ENCODE measurements around the gene ADAMTSL3. TPM values are rescaled to one million over a fixed set of nuclear protein-coding genes. Genes with fewer than 3 reads are reported as not detected.

Gene ADAMTSL3
- total RNA-seq, 1 donor: 0.72 TPM

GRCh38 chr15:83643201-83643600, 10.7 kb upstream of the ADAMTSL3 start:
- no peaks in the 10 kb centered on the region for H3K9me3 ChIP-seq (ENCODE audit: low read depth, low read length)
- no peaks in the 10 kb centered on the region for H3K27me3 ChIP-seq (ENCODE audit: insufficient read depth, low read length)
- TF ChIP-seq, protein P1, sequence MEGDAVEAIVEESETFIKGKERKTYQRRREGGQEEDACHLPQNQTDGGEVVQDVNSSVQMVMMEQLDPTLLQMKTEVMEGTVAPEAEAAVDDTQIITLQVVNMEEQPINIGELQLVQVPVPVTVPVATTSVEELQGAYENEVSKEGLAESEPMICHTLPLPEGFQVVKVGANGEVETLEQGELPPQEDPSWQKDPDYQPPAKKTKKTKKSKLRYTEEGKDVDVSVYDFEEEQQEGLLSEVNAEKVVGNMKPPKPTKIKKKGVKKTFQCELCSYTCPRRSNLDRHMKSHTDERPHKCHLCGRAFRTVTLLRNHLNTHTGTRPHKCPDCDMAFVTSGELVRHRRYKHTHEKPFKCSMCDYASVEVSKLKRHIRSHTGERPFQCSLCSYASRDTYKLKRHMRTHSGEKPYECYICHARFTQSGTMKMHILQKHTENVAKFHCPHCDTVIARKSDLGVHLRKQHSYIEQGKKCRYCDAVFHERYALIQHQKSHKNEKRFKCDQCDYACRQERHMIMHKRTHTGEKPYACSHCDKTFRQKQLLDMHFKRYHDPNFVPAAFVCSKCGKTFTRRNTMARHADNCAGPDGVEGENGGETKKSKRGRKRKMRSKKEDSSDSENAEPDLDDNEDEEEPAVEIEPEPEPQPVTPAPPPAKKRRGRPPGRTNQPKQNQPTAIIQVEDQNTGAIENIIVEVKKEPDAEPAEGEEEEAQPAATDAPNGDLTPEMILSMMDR (IDR thresholded peaks at IDR 0.05; ENCODE audit: extremely low read depth, low read depth, low read length): no peak
- no peaks in the 10 kb centered on the region for H4K20me1 ChIP-seq (ENCODE audit: insufficient read depth, low read length)
- H2AFZ ChIP-seq (ENCODE audit: low read length): no peak overlapping the region
- H3K36me3 ChIP-seq (ENCODE audit: insufficient read depth, low read length): no peaks in the 10 kb centered on the region
- no peak overlapping the region for H3K27ac ChIP-seq (ENCODE audit: low read depth, low read length)
- H3K4me3 ChIP-seq (ENCODE audit: insufficient read depth, low read length): no peak overlapping the region
- DNase-seq (ENCODE audit: insufficient read length, low spot score, missing footprints): no peak
- H3K4me2 ChIP-seq (ENCODE audit: insufficient read depth, low read length): no peak overlapping the region
- H3K79me2 ChIP-seq (ENCODE audit: insufficient read depth, low read length): no peaks in the 10 kb centered on the region
- H3K4me1 ChIP-seq (ENCODE audit: insufficient read depth, low read length): no peaks in the 10 kb centered on the region

DNA sequence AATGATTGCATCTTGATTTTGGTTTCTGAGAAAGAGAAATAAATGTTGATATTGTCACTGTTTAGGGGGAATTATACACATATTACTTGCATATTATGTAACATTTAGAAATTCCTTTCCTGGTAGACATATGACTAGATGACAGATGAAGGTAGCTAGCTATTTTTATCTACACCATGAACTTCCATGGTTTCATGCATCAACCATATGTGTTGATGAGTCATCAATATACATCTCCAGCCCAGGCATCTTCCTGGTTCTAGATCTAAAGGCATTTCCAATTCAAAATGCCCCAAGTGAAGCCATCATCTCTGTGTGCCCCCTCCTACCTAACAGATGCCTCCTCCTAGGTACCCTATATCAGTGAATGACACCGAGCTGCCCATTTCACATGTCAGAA, 9.5 kb upstream of the ADAMTSL3 start:
- Histone ChIP-seq H4K20me1 (ENCODE audit: insufficient read depth, low read length) (no peaks in the 10 kb centered on the region), H2AFZ (ENCODE audit: low read length) (no peak overlapping the region), H3K79me2 (ENCODE audit: insufficient read depth, low read length) (no peaks in the 10 kb centered on the region), H3K9me3 (ENCODE audit: low read depth, low read length) (no peaks in the 10 kb centered on the region), H3K4me3 (ENCODE audit: insufficient read depth, low read length) (no peak overlapping the region), H3K4me2 (ENCODE audit: insufficient read depth, low read length) (no peak overlapping the region), H3K27me3 (ENCODE audit: insufficient read depth, low read length) (no peaks in the 10 kb centered on the region), H3K27ac (ENCODE audit: low read depth, low read length) (no peak overlapping the region), H3K4me1 (ENCODE audit: insufficient read depth, low read length) (no peaks in the 10 kb centered on the region), H3K36me3 (ENCODE audit: insufficient read depth, low read length) (no peaks in the 10 kb centered on the region)
- TF ChIP-seq, protein P1 (IDR thresholded peaks at IDR 0.05; ENCODE audit: extremely low read depth, low read depth, low read length): no peak
- no peak for DNase-seq (ENCODE audit: insufficient read length, low spot score, missing footprints)

DNA sequence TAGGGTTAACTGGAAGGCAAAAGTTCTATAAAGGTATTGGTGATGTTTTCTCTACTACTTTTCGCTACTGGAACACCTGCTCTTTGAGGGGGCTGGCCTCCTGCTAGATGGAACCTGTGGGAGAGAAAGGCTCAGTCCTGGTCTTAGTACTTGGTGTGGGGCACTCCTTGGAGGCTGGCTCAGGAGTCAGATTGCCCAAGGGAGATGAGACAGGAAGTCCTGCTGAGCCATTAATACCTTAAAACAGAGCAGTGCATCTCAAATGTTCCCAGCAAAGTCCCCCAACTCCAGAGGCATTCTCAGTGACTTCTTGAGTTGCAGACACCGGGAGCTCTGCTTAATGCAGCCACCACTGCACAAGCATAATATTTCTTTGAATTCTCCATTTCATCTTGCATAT, 3.1 kb upstream of the ADAMTSL3 start:
- H3K4me3 ChIP-seq (ENCODE audit: insufficient read depth, low read length): no peak overlapping the region
- DNase-seq (ENCODE audit: insufficient read length, low spot score, missing footprints): no peak
- H3K4me1 ChIP-seq (ENCODE audit: insufficient read depth, low read length): no peaks in the 10 kb centered on the region
- no peak overlapping the region for H3K27ac ChIP-seq (ENCODE audit: low read depth, low read length)
- H3K9me3 ChIP-seq (ENCODE audit: low read depth, low read length): no peaks in the 10 kb centered on the region
- H3K79me2 ChIP-seq (ENCODE audit: insufficient read depth, low read length): no peaks in the 10 kb centered on the region
- no peaks in the 10 kb centered on the region for H3K36me3 ChIP-seq (ENCODE audit: insufficient read depth, low read length)
- H2AFZ ChIP-seq (ENCODE audit: low read length): no peak overlapping the region
- peaks cover 22% of the 10 kb centered on the region for H3K27me3 ChIP-seq (ENCODE audit: insufficient read depth, low read length)
- TF ChIP-seq, protein P1 (IDR thresholded peaks at IDR 0.05; ENCODE audit: extremely low read depth, low read depth, low read length): no peak
- no peak overlapping the region for H3K4me2 ChIP-seq (ENCODE audit: insufficient read depth, low read length)
- H4K20me1 ChIP-seq (ENCODE audit: insufficient read depth, low read length): no peaks in the 10 kb centered on the region

DNA sequence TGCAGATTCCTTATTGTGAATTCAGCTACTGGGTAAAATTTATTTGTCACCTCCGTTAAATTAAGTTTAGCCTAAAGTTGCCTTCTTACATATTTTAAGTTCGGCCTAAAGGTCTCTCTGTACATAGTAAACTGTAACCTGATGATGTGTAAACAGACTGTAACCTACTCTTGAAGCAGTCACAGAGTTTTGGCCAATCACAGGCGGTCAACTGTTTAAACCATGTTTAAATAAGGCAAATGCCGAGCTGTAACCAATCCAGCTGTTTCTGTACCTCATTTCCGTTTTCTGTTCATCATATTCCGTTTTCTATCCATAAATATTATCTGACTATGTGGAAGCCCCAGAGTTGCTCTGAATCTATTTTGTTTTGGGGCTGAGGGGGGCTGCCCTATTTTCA, 2.4 kb upstream of the ADAMTSL3 start:
- Histone ChIP-seq H3K4me3 (ENCODE audit: insufficient read depth, low read length) (no peak overlapping the region), H3K27me3 (ENCODE audit: insufficient read depth, low read length) (peaks cover 23% of the 10 kb centered on the region), H4K20me1 (ENCODE audit: insufficient read depth, low read length) (no peaks in the 10 kb centered on the region), H3K9me3 (ENCODE audit: low read depth, low read length) (no peaks in the 10 kb centered on the region), H3K27ac (ENCODE audit: low read depth, low read length) (no peak overlapping the region), H3K36me3 (ENCODE audit: insufficient read depth, low read length) (no peaks in the 10 kb centered on the region), H3K4me1 (ENCODE audit: insufficient read depth, low read length) (no peaks in the 10 kb centered on the region), H2AFZ (ENCODE audit: low read length) (no peak overlapping the region), H3K4me2 (ENCODE audit: insufficient read depth, low read length) (no peak overlapping the region), H3K79me2 (ENCODE audit: insufficient read depth, low read length) (no peaks in the 10 kb centered on the region)
- no peak for DNase-seq (ENCODE audit: insufficient read length, low spot score, missing footprints)
- TF ChIP-seq, protein P1 (IDR thresholded peaks at IDR 0.05; ENCODE audit: extremely low read depth, low read depth, low read length): no peak
